HG03066 (cell line): ENCODE data around the gene KLK11.

Source experiments
- ATAC-seq: cut with Tn5 transposase; IDR thresholded peaks from one replicate; pipeline ENCODE4 v1.9.1; 2021; ENCODE audit warnings: low read depth; ENCODE audit not compliant: unreplicated experiment

Gene KLK11

DNA sequence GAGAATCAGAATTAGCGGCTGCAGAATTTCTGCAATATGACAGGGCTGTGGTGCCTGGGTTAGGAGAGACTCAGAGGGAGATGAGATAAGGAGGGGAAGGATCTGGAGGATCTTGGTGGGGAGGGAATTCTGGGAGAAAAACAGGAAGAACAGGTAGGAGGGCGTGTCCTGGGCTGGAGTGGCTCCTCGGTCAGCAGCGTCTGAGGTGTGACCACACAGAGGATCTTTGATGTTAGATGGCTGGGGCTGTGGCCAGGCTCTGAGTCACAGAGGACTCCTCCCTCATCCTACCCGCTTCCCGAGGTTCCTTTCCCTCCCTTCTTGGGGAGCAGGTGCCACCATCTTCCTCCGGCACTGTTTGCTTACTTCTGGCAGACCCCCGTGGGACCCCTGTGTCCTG is 50.6 kb downstream of the KLK11 start:
- ATAC-seq = no peak

DNA sequence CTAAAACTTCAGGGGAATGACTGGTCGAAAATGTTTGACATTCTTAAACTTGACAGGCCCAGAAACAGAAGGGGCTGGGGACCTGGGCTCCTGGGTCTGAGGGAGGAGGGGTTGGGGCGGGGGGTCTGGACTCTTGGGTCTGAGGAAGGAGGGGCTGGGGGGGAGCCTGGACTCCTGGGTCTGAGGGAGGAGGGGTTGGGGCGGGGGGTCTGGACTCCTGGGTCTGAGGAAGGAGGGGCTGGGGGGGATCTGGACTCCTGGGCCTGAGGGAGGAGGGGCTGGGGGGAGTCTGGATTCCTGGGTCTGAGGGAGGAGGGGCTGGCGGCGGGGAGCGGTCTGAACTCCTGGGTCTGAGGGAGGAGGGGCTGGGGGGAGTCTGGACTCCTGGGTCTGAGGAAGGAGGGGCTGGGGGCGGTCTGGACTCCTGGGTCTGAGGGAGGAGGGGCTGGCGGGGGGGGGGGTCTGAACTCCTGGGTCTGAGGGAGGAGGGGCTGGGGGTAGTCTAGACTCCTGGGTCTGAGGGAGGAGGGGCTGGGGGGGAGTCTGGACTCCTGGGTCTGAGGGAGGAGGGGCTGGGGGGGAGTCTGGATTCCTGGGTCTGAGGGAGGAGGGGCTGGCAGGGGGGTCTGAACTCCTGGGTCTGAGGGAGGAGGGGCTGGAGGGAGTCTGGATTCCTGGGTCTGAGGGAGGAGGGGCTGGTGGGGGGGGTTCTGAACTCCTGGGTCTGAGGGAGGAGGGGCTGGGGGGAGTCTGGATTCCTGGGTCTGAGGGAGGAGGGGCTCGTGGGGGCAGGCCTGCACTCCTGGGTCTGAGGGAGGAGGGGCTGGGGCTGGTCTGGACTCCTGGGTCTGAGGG is 51.5 kb downstream of the KLK11 start:
- ATAC-seq = no peak

DNA sequence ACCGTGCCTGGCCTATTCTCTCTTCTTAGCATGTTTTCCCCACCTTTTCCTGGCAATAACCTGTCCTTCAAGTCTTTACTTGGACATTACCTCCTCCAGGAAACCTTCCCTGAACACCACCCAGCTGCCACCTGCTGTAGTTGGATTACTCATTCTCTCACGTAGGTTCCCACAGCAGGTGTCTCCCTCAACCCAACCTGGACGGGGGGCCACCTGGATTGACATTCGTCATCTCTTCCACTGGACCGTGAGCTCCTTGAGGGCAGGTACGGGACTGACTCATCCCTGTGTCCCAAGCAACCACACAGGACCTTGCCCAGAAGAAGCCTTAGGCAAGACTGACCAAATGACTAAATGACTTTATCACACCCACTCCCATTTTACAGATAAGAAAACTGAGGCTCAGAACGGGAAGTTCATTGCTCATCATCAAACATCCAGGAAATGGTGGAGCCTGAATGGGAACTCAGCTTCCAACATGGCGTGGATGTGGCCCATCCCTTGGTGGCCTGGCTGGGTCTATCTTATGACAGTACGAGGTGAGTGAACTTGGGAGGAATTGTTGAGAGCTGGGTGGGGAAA is 53.5 kb downstream of the KLK11 start:
- no peak for ATAC-seq
